ENCODE measurements around the gene MYOF.

MYOF gene

DNA sequence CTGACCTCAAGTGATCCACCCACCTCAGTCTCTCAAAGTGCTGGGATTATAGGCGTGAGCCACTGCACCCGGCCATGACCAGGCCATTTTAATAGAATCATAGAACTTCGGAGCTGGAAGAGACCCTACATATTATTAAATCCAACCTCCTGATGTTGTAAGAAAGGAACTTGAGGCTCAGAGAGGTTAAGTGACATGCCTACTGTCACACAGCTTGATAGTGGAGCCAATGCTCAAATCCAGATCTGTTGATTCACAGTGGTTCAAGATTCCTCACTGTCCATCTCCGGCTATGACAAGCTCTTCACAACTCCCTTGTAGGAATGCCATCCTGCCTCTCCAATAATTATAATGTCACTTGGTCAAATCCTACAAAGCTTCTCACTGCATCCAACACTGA is 65.3 kb downstream of the MYOF start:
- no peak for TF ChIP-seq CTCF (IDR thresholded peaks at IDR 0.05; ENCODE audit: insufficient read depth, missing control alignments)
- no peak for DNase-seq (ENCODE audit: insufficient read length, low spot score)
- FAIRE-seq = no peak

DNA sequence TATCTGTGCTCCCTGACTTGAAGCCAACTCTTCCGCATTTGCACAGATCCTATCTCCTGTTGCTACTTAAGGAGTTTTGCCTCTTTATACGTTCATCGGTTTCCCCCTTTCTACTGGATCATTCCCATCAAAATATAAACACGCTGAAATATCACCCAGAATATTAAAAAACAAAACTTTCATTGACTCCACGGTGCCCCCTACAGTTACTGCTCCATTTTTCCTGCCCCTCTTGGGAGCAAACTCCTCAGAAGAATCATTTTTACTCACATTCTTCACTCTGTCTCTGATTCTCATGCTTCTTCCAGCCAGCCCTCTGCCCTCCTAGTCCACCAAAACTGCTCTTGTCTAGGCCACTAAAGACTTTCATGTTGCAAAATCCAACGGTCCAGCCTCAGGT is 66.4 kb downstream of the MYOF start:
- no peak for TF ChIP-seq CTCF (IDR thresholded peaks at IDR 0.05; ENCODE audit: insufficient read depth, missing control alignments)
- no peak for DNase-seq (ENCODE audit: insufficient read length, low spot score)
- FAIRE-seq = no peak

- DNase-seq (ENCODE audit: insufficient read length, low spot score) (no peak), FAIRE-seq (no peak)
- TF ChIP-seq CTCF (IDR thresholded peaks at IDR 0.05; ENCODE audit: insufficient read depth, missing control alignments) = no peak
Observed at GRCh38 chr10:93413252-93413689, 68.9 kb downstream of the MYOF start.

- DNase-seq (ENCODE audit: insufficient read length, low spot score) (no peak), FAIRE-seq (no peak)
- TF ChIP-seq CTCF (IDR thresholded peaks at IDR 0.05; ENCODE audit: insufficient read depth, missing control alignments) = no peak
Observed at GRCh38 chr10:93412801-93413200, 69.3 kb downstream of the MYOF start.

DNA sequence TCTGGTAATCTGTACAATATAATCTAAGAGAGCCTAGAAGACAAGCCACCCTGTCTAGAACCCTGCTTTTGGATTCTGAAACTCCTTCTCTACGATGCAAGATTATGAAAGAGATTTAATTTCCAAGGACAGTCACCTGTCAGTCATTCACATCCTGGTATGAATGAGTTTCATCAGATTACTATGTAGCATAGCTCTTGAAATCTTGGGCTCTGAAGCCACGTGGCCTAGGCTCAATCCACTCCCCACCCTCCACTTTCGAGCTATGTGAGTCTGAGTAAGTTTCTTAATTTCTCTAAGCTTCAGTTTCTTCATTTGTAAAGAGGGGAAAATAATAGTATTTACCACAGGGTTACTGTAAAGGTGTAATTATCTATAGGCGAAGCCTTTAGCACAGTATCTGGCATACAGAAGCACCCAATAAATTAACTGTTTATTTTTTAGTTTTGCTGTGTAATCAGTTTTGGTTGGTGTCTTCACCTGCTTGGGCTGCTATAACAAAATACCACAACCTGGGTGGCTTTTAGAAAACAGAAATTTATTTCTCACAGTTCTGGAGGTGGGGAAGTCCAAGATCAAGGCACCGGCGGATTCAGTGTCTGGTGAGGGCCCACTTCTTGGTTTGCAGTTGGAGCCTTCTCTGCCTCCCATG is 71.3 kb downstream of the MYOF start:
- FAIRE-seq = no peak
- no peak for TF ChIP-seq CTCF (IDR thresholded peaks at IDR 0.05; ENCODE audit: insufficient read depth, missing control alignments)

DNA sequence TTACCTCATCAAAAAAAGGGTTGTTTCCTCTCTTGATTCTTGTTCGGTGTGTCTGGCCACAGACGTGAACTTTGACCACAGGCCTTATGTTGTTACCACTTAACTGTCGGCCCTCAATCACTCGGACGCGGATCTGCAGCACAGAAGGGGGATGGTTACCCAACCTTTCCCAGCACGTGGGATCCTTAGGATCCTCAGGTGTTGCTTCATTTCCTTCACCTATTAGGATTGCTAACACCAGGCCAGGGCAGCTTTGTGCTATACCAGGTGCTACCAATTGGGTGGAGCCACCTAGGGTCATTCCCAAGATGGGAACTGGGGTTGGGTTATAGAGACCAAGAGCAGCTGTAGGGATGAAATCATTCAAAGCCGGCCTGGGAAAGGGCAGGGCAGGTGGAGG is 73.4 kb downstream of the MYOF start:
- DNase-seq (ENCODE audit: insufficient read length, low spot score) = no peak
- no peak for FAIRE-seq
- no peak for TF ChIP-seq CTCF (IDR thresholded peaks at IDR 0.05; ENCODE audit: insufficient read depth, missing control alignments)

More for the DNA sequence above, 71.3 kb downstream of the MYOF start:
- DNase-seq (ENCODE audit: insufficient read length, low spot score) = no peak

- FAIRE-seq = no peak
Observed at GRCh38 chr10:93406364-93407145, 75.6 kb downstream of the MYOF start.

More at GRCh38 chr10:93406364-93407145, 75.6 kb downstream of the MYOF start:
- no peak for TF ChIP-seq CTCF (IDR thresholded peaks at IDR 0.05; ENCODE audit: insufficient read depth, missing control alignments)
- DNase-seq (ENCODE audit: insufficient read length, low spot score) = no peak

Data from D721Med (cell line).